ENCODE measurements around the gene SHKBP1.

DNA sequence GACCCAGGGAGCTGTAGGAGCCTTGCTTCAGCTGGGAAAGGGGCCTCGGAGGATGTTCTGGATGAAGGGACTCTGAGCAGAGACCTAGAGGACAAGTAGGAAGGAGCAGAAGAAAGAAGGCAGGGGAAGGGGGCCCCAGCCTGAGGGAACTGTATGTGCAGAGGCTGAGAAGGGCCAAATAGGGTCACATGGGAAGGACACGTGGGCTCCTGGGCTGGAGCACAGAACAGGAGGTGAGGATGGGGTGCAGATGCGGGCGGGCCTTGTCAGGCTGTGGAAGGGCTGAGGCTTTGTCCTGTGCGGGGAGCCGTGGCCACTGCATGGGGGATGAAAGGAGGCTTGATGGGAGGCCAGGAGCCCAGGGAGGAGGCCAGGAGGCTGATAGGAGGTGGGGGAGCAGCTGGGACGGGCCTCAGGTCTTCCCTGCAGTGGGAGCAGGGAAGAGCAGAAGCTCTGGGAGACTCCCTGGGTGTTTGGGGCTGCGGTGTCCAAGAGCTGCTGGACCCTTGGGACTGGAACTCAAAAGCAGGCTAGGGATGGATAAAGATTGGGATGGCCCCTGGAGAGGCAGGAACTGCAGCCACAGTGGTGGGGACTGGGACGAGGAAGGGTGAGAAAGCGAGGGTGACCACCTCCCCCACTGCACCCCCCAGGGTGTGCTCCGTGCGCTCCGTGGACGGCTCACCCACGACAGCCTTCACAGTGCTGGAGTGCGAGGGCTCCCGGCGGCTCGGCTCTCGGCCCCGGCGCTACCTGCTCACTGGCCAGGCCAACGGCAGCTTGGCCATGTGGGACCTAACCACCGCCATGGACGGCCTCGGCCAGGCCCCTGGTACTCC lies 13.1 kb downstream of the SHKBP1 start:
- no peak for TF ChIP-seq ZNF621 (tag by site-specific recombination; IDR thresholded peaks at IDR 0.05)
- TF ChIP-seq ZNF292 (tag by site-specific recombination; IDR thresholded peaks at IDR 0.05; ENCODE audit: borderline replicate concordance, low read depth): no peak
- TF ChIP-seq, protein P1, sequence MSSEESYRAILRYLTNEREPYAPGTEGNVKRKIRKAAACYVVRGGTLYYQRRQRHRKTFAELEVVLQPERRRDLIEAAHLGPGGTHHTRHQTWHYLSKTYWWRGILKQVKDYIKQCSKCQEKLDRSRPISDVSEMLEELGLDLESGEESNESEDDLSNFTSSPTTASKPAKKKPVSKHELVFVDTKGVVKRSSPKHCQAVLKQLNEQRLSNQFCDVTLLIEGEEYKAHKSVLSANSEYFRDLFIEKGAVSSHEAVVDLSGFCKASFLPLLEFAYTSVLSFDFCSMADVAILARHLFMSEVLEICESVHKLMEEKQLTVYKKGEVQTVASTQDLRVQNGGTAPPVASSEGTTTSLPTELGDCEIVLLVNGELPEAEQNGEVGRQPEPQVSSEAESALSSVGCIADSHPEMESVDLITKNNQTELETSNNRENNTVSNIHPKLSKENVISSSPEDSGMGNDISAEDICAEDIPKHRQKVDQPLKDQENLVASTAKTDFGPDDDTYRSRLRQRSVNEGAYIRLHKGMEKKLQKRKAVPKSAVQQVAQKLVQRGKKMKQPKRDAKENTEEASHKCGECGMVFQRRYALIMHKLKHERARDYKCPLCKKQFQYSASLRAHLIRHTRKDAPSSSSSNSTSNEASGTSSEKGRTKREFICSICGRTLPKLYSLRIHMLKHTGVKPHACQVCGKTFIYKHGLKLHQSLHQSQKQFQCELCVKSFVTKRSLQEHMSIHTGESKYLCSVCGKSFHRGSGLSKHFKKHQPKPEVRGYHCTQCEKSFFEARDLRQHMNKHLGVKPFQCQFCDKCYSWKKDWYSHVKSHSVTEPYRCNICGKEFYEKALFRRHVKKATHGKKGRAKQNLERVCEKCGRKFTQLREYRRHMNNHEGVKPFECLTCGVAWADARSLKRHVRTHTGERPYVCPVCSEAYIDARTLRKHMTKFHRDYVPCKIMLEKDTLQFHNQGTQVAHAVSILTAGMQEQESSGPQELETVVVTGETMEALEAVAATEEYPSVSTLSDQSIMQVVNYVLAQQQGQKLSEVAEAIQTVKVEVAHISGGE (tag by site-specific recombination; conservative IDR thresholded peaks at IDR 0.05; ENCODE audit: low read depth): no peak
- TF ChIP-seq ZNF677 (tag by site-specific recombination; IDR thresholded peaks at IDR 0.05): no peak
- TF ChIP-seq, protein P2, sequence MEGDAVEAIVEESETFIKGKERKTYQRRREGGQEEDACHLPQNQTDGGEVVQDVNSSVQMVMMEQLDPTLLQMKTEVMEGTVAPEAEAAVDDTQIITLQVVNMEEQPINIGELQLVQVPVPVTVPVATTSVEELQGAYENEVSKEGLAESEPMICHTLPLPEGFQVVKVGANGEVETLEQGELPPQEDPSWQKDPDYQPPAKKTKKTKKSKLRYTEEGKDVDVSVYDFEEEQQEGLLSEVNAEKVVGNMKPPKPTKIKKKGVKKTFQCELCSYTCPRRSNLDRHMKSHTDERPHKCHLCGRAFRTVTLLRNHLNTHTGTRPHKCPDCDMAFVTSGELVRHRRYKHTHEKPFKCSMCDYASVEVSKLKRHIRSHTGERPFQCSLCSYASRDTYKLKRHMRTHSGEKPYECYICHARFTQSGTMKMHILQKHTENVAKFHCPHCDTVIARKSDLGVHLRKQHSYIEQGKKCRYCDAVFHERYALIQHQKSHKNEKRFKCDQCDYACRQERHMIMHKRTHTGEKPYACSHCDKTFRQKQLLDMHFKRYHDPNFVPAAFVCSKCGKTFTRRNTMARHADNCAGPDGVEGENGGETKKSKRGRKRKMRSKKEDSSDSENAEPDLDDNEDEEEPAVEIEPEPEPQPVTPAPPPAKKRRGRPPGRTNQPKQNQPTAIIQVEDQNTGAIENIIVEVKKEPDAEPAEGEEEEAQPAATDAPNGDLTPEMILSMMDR (tag by site-specific recombination; IDR thresholded peaks at IDR 0.05): no peak
